ENCODE results near the gene PPFIA3.

Gene PPFIA3

GRCh38 chr19:49152119-49152550 is 32.8 kb downstream of the PPFIA3 start:
- no peak overlapping the region for H2AFZ ChIP-seq (ENCODE audit: low read depth, low read length, severe bottlenecking)
- no peaks in the 10 kb centered on the region for H4K20me1 ChIP-seq (ENCODE audit: low read depth, low read length)
- H3K9ac ChIP-seq (ENCODE audit: low read length): no peak overlapping the region
- H3K4me2 ChIP-seq (ENCODE audit: low read depth, low read length, poor library complexity, severe bottlenecking): no peak overlapping the region
- H3K9me3 ChIP-seq (ENCODE audit: insufficient read depth, low read length): no peaks in the 10 kb centered on the region
- no peaks in the 10 kb centered on the region for H3K9me2 ChIP-seq (replicated peaks; ENCODE audit: insufficient read depth, low read length)
- 0 out of 2 replicates have a peak, but pooled peaks cover under 1% of the 10 kb centered on the region for H3F3A ChIP-seq (ENCODE audit: insufficient read depth)
- H3K27ac ChIP-seq (ENCODE audit: low read depth, low read length): no peak overlapping the region
- H3K4me3 ChIP-seq (ENCODE audit: insufficient read depth, low read length, poor library complexity, severe bottlenecking): no peak overlapping the region
- TF ChIP-seq CTCF (IDR thresholded peaks at IDR 0.05; ENCODE audit: insufficient read depth, low read length, poor library complexity, severe bottlenecking) (no peak), EZH2phosphoT487 (conservative IDR thresholded peaks at IDR 0.05; ENCODE audit: low read length) (no peak)
- no peaks in the 10 kb centered on the region for H3K36me3 ChIP-seq (ENCODE audit: low read length)
- H3K27me3 ChIP-seq (ENCODE audit: low read length): no peaks in the 10 kb centered on the region
- no peaks in the 10 kb centered on the region for H3K79me2 ChIP-seq (ENCODE audit: insufficient read depth, low read length)

GRCh38 chr19:49153167-49153809 is 33.9 kb downstream of the PPFIA3 start:
- TF ChIP-seq EZH2phosphoT487 (conservative IDR thresholded peaks at IDR 0.05; ENCODE audit: low read length): no peak
- TF ChIP-seq CTCF (IDR thresholded peaks at IDR 0.05; ENCODE audit: insufficient read depth, low read length, poor library complexity, severe bottlenecking): no peak
- H3K9ac ChIP-seq (ENCODE audit: low read length): no peak overlapping the region
- no peak overlapping the region for H3K4me3 ChIP-seq (ENCODE audit: insufficient read depth, low read length, poor library complexity, severe bottlenecking)
- no peaks in the 10 kb centered on the region for H3K9me3 ChIP-seq (ENCODE audit: insufficient read depth, low read length)
- no peaks in the 10 kb centered on the region for H3K9me2 ChIP-seq (replicated peaks; ENCODE audit: insufficient read depth, low read length)
- H2AFZ ChIP-seq (ENCODE audit: low read depth, low read length, severe bottlenecking): no peak overlapping the region
- H3F3A ChIP-seq (ENCODE audit: insufficient read depth): no peaks in the 10 kb centered on the region
- no peaks in the 10 kb centered on the region for H3K79me2 ChIP-seq (ENCODE audit: insufficient read depth, low read length)
- H4K20me1 ChIP-seq (ENCODE audit: low read depth, low read length): no peaks in the 10 kb centered on the region
- H3K36me3 ChIP-seq (ENCODE audit: low read length): no peaks in the 10 kb centered on the region
- H3K4me2 ChIP-seq (ENCODE audit: low read depth, low read length, poor library complexity, severe bottlenecking): no peak overlapping the region
- H3K27me3 ChIP-seq (ENCODE audit: low read length): no peaks in the 10 kb centered on the region
- H3K27ac ChIP-seq (ENCODE audit: low read depth, low read length): no peak overlapping the region

GRCh38 chr19:49154279-49154678 is 34.9 kb downstream of the PPFIA3 start:
- no peaks in the 10 kb centered on the region for H3K9me2 ChIP-seq (replicated peaks; ENCODE audit: insufficient read depth, low read length)
- H3K4me2 ChIP-seq (ENCODE audit: low read depth, low read length, poor library complexity, severe bottlenecking): no peak overlapping the region
- no peak overlapping the region for H3K27ac ChIP-seq (ENCODE audit: low read depth, low read length)
- H3K4me3 ChIP-seq (ENCODE audit: insufficient read depth, low read length, poor library complexity, severe bottlenecking): no peak overlapping the region
- no peak overlapping the region for H3K9ac ChIP-seq (ENCODE audit: low read length)
- no peak for TF ChIP-seq CTCF (IDR thresholded peaks at IDR 0.05; ENCODE audit: insufficient read depth, low read length, poor library complexity, severe bottlenecking)
- TF ChIP-seq EZH2phosphoT487 (conservative IDR thresholded peaks at IDR 0.05; ENCODE audit: low read length): no peak
- H3K27me3 ChIP-seq (ENCODE audit: low read length): no peaks in the 10 kb centered on the region
- H4K20me1 ChIP-seq (ENCODE audit: low read depth, low read length): no peaks in the 10 kb centered on the region
- no peaks in the 10 kb centered on the region for H3K36me3 ChIP-seq (ENCODE audit: low read length)
- no peaks in the 10 kb centered on the region for H3K9me3 ChIP-seq (ENCODE audit: insufficient read depth, low read length)
- no peaks in the 10 kb centered on the region for H3K79me2 ChIP-seq (ENCODE audit: insufficient read depth, low read length)
- H3F3A ChIP-seq (ENCODE audit: insufficient read depth): no peaks in the 10 kb centered on the region
- no peak overlapping the region for H2AFZ ChIP-seq (ENCODE audit: low read depth, low read length, severe bottlenecking)

All from SU-DHL-6 (cell line).